Measurements from ENCODE around the gene MPST.

Gene MPST

DNA sequence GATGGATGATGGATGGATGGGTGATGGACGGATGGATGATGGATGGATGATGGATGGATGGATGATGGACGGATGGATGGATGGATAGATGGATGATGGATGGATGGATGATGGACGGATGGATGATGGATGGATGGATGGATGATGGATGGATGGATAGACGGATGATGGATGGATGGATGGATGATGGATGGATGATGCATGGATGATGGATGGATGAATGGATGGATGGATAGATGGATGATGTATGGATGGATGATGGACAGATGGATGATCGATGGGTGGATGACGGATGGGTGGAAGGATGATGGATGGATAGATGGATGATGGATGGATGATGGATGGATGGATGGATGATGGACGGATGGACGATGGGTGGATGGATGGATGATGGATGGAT, 53.1 kb downstream of the MPST start:
- TF ChIP-seq, protein P1, sequence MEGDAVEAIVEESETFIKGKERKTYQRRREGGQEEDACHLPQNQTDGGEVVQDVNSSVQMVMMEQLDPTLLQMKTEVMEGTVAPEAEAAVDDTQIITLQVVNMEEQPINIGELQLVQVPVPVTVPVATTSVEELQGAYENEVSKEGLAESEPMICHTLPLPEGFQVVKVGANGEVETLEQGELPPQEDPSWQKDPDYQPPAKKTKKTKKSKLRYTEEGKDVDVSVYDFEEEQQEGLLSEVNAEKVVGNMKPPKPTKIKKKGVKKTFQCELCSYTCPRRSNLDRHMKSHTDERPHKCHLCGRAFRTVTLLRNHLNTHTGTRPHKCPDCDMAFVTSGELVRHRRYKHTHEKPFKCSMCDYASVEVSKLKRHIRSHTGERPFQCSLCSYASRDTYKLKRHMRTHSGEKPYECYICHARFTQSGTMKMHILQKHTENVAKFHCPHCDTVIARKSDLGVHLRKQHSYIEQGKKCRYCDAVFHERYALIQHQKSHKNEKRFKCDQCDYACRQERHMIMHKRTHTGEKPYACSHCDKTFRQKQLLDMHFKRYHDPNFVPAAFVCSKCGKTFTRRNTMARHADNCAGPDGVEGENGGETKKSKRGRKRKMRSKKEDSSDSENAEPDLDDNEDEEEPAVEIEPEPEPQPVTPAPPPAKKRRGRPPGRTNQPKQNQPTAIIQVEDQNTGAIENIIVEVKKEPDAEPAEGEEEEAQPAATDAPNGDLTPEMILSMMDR (IDR thresholded peaks at IDR 0.05; ENCODE audit: low read length, missing control alignments): no peak
- DNase-seq (ENCODE audit: low read depth): no peak
- H3K4me3 ChIP-seq (replicated peaks; ENCODE audit: low read depth, low read length): no peak overlapping the region

DNA sequence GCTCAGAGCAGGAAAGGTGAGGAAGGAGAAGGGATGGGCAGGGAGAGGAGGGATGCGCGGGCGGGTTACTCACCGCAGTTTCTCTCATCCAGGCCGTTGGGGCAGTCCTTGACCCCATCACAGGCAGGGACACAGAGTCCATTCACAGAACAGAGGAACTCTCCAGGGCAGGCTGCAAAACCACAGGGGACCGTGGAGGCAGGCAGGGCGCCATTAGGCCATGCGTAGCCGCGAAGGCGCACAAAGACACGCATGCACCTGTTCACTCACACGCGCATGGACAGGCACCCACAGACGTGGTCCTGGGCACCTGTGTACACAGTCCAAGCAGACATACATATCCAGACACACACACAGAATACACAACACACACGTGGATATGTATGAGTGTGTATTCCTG, 55.0 kb downstream of the MPST start:
- TF ChIP-seq, protein P1 (IDR thresholded peaks at IDR 0.05; ENCODE audit: low read length, missing control alignments): no peak
- H3K4me3 ChIP-seq (replicated peaks; ENCODE audit: low read depth, low read length): no peak overlapping the region
- no peak for DNase-seq (ENCODE audit: low read depth)

DNA sequence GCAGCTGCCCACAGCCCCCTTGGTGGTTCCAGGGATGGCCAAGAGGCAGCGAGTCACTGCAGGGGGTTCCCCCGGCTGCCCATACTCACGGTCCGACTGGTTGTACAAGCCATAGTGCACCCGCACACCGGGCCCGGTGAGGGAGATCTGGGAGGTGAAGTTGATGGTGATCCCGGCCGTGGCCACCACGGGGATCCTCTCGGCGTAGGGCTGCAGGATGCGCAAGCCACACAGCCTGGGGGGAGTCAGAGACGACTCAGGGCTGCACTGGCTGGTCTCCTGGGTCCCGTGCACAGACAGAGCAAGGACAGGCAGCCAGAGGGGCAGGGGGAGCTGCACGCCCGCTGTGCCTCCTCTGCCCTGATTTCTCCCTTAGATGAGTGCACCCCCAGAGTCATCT, 55.5 kb downstream of the MPST start:
- no peak for DNase-seq (ENCODE audit: low read depth)
- TF ChIP-seq, protein P1 (IDR thresholded peaks at IDR 0.05; ENCODE audit: low read length, missing control alignments): no peak
- no peak overlapping the region for H3K4me3 ChIP-seq (replicated peaks; ENCODE audit: low read depth, low read length)

DNA sequence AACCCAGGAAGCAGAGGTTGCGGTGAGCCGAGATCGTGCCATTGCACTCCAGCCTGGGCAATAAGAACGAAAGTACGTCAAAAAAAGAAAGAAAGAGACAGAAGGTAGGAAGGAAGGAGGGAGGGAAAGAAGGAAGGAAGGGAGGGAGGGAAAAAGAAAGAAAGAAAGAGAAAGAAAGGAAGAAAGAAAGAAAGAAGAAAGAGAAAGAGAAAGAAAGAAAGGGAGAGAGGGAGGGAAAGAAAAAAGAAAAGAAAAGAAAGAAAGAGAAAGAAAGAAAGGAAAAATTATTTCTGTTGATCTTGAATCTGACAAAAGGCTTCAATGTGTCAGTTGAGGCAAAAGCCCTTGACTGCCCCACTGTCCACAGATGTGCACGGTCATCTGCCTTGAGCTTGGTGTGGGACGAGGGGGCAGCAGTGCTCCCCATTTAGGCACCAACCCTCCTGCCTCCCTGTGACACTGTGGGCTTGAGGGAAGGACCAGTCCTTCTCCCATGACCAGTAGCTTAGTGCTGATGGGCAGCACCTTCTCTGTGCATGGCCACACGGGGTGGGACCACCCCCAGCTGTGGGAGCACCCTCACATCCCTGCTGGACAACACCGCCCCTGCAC, 56.4 kb downstream of the MPST start:
- H3K4me3 ChIP-seq (replicated peaks; ENCODE audit: low read depth, low read length): no peak overlapping the region
- no peak for DNase-seq (ENCODE audit: low read depth)
- TF ChIP-seq, protein P1 (IDR thresholded peaks at IDR 0.05; ENCODE audit: low read length, missing control alignments): no peak

DNA sequence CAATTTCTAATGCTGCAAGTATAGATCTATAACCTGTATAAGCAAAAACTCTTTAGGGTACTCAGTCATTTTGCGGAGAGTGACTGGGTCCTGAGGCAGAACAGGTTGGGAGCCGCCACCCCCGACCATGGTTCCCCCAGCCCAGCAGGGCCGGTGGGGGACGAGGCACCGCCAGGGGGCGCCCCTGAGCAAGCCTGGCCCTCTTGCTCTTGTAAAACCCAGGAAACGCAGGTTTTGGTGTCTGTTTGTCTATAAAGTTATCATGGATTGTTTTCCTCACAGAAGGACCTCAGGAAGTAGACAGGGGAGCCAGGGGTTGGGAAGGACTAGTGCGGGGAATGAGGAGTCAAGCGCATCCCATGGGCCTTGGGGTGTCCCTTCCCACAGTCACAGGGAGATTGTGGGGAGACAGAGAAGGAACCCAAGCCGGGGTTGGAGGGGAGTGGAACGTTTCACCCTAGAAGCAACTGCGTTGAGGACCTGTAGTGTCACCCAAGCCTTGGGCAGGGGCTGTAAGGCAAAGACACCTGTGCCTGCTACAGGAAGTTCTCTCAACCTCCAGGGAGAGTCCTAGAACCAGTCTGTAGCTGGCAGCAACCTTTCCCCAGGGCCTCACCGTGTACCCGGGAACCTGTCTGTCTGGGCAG, 58.4 kb downstream of the MPST start:
- H3K4me3 ChIP-seq (replicated peaks; ENCODE audit: low read depth, low read length): no peak overlapping the region
- peak; percentile 61 for DNase-seq (ENCODE audit: low read depth)
- TF ChIP-seq, protein P1 (IDR thresholded peaks at IDR 0.05; ENCODE audit: low read length, missing control alignments): peak; percentile 99

DNA sequence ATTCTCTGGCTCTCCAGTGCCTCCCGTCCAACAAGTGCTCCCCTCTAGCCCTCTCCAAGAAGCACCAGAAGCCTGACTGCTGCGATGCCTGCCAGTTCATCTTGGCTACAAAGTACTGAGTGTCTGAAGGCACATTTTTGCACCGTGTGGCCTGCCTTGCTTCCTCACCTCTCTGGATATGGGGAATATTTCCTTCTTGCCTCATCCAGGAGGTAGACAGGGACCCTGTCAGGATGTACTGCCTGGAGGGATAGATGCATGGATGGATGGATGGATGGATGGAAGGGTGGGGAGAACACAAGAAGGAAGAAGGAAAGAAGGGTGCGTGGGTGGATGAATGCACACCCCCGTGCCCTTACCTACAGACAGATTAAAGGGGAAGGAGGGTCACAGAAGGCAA, 59.6 kb downstream of the MPST start:
- no peak overlapping the region for H3K4me3 ChIP-seq (replicated peaks; ENCODE audit: low read depth, low read length)
- DNase-seq (ENCODE audit: low read depth): no peak
- TF ChIP-seq, protein P1 (IDR thresholded peaks at IDR 0.05; ENCODE audit: low read length, missing control alignments): no peak

Measured in fibroblast of pulmonary artery (primary cell).